Measurements from ENCODE around the gene MAGI1. TPM values are rescaled to one million over a fixed set of nuclear protein-coding genes. Genes with fewer than 3 reads are reported as not detected.

The MAGI1 gene
- total RNA-seq, 1 donor, result 0.27 TPM

- no peak for DNase-seq (ENCODE audit: low read depth in 2 of 3, low spot score in 2 of 3)
These were observed 627.4 kb downstream of the MAGI1 start for GRCh38 chr3:65411367-65411766.

GRCh38 chr3:65409176-65409569, 629.5 kb downstream of the MAGI1 start:
- no peak for DNase-seq (ENCODE audit: low read depth in 2 of 3, low spot score in 2 of 3)

DNA sequence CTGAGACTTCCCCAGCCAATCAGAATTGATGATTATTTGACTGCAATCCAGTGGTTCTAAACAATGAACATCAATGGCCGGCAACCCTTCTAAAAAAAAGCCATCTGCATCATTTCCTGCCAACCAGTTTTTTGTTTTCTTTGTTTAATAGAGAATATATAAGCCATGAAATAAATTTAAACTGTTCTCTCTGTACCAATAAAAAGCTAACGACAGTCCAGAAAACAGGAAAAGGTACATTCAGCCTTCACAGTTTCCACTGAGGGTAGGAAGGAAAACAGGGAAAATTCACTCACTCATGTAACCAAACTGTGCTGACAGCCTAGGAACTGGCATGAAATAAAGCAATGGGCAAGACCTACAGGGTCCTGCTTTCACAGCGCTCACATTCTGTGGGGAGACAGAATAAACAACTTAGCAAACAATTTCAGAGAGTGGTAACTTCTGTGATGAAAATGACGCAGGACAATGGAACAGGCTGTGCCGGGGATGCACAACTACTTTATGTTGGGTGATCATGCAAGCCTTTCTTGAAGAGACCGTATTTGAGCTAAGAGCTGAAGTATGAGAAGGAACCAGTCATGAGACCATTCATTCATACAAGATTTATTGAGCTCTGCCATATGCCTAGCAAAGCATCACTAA, 630.1 kb downstream of the MAGI1 start:
- no peak for DNase-seq (ENCODE audit: low read depth in 2 of 3, low spot score in 2 of 3)

GRCh38 chr3:65406470-65406869, 632.2 kb downstream of the MAGI1 start:
- no peak for DNase-seq (ENCODE audit: low read depth in 2 of 3, low spot score in 2 of 3)

- no peak for DNase-seq (ENCODE audit: low read depth in 2 of 3, low spot score in 2 of 3)
These were observed 636.1 kb downstream of the MAGI1 start for GRCh38 chr3:65402597-65402996.

DNA sequence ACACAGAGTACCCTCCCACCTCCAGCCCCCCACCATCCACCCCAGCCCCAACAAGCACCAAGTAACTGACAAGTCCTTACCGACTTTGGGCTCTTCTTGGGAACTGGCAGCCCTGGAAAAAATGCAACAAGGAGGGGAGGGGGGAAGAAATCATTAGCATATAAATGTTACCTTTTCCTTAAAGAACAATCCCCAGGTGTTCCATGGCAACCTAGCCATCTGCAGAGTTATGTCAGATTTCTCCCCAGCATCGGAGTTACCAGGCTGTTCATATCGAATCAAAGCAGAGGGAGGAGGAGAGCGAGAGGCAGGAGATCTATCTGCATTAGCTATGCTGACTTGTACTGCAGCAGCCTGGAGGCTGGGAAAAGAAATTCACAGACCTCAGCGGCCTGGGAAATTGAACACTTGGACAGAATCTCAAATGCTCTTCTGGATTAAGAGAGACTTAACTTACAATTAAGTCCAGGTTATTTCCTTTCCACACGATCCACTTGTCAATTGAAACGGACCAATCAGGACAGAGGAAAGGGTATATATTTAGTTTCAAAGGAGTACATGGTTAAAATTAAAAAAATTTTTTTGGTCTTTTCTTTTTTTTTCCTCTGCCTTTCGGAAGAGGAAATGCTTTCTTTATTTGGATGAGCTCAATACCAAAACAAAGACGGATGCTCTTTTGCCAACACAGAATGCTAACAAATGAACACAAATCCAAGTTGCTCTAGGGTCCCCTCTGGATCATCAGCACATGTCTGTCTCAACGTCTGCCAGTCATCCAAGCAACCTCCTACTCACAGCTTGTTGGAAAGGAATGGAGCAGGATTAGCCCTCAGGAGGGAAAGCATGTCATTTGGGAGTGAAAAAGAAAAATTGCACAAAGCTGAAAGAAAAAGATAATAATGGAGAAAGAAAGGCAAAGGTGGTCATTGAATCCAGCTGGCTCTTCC, 637.1 kb downstream of the MAGI1 start:
- DNase-seq (ENCODE audit: low read depth in 2 of 3, low spot score in 2 of 3), result no peak

DNA sequence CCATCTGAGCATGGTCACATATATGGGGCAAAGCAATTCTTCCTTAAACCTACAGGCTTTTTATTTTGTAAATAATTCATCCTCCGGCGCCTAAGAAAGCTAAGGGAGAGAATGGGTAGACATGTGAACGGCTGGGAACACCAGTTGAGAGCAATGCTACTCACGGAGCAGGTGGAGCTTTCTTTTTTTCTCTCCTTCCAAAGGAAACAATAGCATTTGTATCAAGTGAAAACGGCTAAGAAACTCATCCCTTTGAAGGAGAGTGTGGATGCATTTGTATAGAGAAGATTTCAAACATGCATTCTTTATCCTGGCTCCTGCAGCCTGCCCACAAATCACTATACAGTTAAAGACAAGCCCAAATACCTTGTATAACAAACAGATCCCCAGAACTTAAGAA, 637.8 kb downstream of the MAGI1 start:
- no peak for DNase-seq (ENCODE audit: low read depth in 2 of 3, low spot score in 2 of 3)

DNA sequence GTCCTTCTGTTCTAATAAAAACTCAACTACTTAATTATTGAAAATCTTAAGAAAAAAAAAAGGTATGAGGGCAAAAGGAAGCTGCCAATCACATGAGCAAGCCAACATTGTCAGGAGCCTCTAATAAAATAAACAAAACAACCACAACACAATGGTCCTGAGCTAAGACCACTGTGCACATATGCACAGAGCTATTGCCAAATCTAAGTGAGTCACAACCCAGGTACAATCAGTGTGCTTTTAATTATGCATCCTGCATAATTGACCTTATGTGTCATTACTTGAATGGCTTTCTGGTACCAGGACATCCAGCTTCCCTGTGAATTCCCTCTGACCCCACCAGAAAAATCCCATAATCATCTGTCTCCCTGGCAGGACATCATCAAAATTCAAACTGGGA, 639.8 kb downstream of the MAGI1 start:
- DNase-seq (ENCODE audit: low read depth in 2 of 3, low spot score in 2 of 3), result no peak

- DNase-seq (ENCODE audit: low read depth in 2 of 3, low spot score in 2 of 3), result no peak
These were observed 642.6 kb downstream of the MAGI1 start for GRCh38 chr3:65396078-65396477.

GRCh38 chr3:65391068-65391467, 647.6 kb downstream of the MAGI1 start:
- DNase-seq (ENCODE audit: low read depth in 2 of 3, low spot score in 2 of 3), result no peak

DNA sequence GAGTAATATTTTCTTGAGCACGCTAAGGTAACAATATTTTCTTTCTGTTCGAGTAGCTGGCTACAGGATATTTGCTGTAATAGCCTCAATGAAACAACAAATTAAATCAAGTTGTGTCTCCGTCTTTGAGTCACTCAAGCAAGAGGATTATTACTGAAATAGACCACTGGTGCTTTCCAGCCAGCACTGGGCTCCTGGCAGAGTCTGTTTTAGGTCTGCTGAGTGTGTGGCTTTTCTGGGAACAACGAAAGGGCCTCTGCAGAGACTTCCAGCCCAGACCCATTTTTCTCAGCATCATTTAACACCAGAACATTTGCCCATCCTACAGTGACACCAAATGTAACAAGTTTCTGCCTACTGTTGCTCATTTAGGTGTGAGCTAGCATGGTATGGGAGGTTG, 652.9 kb downstream of the MAGI1 start:
- DNase-seq (ENCODE audit: low read depth in 2 of 3, low spot score in 2 of 3), result no peak

DNA sequence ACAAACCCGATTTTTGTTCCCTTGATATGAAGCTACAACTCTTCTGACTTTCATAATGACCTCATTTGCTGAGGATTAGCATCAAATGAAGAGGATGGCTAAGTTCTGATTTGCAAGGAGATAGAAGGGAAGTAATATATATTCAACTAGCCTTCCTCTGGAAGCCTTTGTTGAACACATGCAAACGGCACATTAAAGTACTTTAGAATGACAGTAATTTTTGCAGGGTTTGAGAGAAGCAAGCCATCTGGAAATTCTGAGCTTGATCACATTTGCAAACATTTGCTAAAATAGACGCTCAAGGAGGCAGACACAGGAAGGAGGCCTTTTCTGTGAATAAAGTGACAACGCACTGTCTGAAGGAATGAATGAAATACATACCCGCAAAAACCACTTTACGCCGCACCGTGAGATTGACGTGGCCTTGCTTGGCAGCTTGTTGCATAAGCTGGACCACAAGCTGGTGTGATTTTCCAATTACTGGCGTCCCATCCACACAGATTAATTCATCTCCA, 657.2 kb downstream of the MAGI1 start:
- DNase-seq (ENCODE audit: low read depth in 2 of 3, low spot score in 2 of 3), result no peak

DNA sequence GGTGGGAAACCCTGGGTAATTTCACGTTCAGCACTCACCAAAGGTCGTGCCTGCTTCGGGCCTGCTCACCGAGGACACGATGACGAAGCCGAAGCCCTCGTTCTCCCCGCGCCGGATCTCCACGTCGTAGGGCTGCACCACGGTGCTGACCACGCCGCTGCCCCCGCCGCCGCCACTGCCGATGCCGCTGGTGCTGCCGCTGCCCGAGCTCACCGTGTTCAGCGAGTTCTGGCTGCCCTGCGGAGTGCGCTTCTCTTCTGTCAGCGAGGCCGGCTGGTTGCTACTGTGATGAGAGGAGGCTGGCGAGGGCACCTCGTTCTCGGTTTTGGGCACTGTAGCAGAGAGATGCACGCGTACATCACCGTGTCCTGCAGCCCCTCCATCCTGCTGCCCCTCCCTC, 659.5 kb downstream of the MAGI1 start:
- no peak for DNase-seq (ENCODE audit: low read depth in 2 of 3, low spot score in 2 of 3)

DNA sequence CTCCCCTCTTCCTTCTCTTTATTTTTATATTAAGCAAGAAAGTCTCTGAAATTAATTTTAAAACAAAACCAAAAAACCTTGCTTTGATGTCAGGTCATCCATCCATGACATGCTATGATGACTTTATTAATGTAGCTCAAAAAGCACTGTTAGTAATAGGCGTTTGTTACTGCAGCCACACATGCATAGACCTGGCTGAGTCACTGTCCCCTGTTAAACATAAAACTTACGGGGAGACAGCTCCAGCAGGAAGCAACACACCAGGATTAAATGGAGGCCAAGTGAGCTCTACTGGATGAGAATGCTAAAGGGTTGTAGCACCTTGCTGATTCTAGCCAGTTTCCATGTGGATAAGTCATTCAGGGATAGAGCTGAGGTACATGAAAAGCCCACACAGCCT, 661.1 kb downstream of the MAGI1 start:
- no peak for DNase-seq (ENCODE audit: low read depth in 2 of 3, low spot score in 2 of 3)

DNA sequence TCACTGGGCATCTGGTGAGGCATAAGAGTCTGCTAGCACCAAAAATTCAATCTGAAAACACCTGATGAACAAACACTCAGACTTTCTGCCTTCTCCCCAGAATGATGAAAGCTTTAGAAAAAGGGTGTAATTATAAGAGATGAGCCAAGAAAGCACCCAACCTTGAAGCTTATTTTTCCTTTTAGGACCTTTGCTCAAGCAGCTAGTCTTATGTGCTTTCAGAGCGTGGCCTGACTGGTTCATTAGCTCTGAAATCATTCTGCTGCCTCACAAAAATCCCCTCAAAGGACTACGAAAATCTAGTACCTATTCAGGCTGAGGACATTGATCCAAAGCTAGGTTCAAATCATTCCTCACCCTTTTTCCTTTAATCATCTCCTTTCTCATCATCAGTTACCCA, 662.3 kb downstream of the MAGI1 start:
- DNase-seq (ENCODE audit: low read depth in 2 of 3, low spot score in 2 of 3), result no peak

GRCh38 chr3:65371053-65371452, 667.7 kb downstream of the MAGI1 start:
- no peak for DNase-seq (ENCODE audit: low read depth in 2 of 3, low spot score in 2 of 3)

GRCh38 chr3:65368866-65369265, 669.9 kb downstream of the MAGI1 start:
- no peak for DNase-seq (ENCODE audit: low read depth in 2 of 3, low spot score in 2 of 3)

- no peak for DNase-seq (ENCODE audit: low read depth in 2 of 3, low spot score in 2 of 3)
These were observed 676.0 kb downstream of the MAGI1 start for GRCh38 chr3:65362688-65363087.

DNA sequence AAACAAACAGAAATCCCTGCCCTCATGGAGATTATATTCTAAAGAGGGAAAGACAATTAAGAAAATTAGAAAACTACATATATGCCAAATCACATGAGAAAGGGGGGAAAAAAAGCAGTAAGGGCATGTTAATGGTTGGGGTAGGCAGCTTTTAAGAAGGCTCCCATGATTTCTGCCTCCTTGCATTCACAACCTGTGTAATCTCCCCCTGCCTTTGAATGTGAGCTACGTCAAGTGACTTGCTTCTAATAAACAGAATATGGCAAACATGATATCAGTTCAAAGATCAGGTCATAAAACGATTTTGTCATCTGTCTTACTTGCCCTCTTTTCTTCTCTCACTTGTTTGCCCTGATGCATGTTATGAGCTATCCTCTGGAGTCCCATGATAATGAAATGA, 677.3 kb downstream of the MAGI1 start:
- no peak for DNase-seq (ENCODE audit: low read depth in 2 of 3, low spot score in 2 of 3)

GRCh38 chr3:65356331-65357248, 682.1 kb downstream of the MAGI1 start:
- DNase-seq (ENCODE audit: low read depth in 2 of 3, low spot score in 2 of 3), result peak in 2 of 3 donors; percentile 3 to 19

DNA sequence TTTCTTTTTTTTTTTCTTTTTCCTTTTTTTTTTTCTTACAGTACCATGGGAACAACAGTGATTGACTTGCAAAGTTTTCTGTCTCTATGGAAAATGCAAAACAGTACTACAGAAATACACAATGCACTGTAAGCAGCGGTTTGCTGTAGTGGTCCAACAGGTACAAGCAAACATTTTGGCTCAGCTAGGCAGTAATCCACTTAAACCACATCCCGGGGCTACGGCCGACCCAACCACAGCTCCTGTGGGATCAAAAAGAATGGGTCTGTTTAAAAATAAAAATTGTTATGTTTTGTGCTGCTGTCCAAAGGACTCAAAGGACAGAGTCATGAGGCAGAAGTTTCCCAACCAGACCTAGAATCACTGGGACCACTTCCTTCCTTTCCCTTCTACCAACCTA, 683.8 kb downstream of the MAGI1 start:
- no peak for DNase-seq (ENCODE audit: low read depth in 2 of 3, low spot score in 2 of 3)

Measured in hematopoietic multipotent progenitor cell (in vitro differentiated cells).